A549 treated with AZD2906 at 1 μM for 4 hours (cell line): ENCODE measurements around the gene LGI2. TPM values are rescaled to one million over a fixed set of nuclear protein-coding genes. Genes with fewer than 3 reads are reported as not detected.

ENCODE experiments used
- total RNA-seq: library from RNA; stranded (reverse); fragments of 200-300 nt; extraction: Qiagen RNA extraction; gene quantifications from 5 replicates; pipeline ENCODE4 v1.2.3, GENCODE V29; 2022

LGI2 gene, protein sequence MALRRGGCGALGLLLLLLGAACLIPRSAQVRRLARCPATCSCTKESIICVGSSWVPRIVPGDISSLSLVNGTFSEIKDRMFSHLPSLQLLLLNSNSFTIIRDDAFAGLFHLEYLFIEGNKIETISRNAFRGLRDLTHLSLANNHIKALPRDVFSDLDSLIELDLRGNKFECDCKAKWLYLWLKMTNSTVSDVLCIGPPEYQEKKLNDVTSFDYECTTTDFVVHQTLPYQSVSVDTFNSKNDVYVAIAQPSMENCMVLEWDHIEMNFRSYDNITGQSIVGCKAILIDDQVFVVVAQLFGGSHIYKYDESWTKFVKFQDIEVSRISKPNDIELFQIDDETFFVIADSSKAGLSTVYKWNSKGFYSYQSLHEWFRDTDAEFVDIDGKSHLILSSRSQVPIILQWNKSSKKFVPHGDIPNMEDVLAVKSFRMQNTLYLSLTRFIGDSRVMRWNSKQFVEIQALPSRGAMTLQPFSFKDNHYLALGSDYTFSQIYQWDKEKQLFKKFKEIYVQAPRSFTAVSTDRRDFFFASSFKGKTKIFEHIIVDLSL
- total RNA-seq: 0.07 to 0.14 TPM (median 0.10 TPM) in 5 replicates

GRCh38 chr4:25030277-25031076 is at the start of gene LGI2:
Gene LGI2, minus strand, starts transcription at chr4:25030946. Its CDS starts 253 bp downstream, at chr4:25030693.

Other genes with a start within 250 kb of the LGI2 start
- gene SOD3, start 235.4 kb downstream of the LGI2 start, total RNA-seq: 0.08 TPM in 1 of 5 replicates, not detected in the others
- 1.4 to 1.8 TPM (median 1.5 TPM) in 5 replicates for gene CCDC149, start 117.9 kb downstream of the LGI2 start, total RNA-seq
- gene SEPSECS, start 129.5 kb upstream of the LGI2 start, total RNA-seq: 2.2 to 2.9 TPM (median 2.7 TPM) in 5 replicates
- 6.5 to 9.1 TPM (median 8.7 TPM) in 5 replicates for gene PI4K2B, start 203.1 kb upstream of the LGI2 start, total RNA-seq